ENCODE results near the gene CLEC2L. TPM values are rescaled to one million over a fixed set of nuclear protein-coding genes. Genes with fewer than 3 reads are reported as not detected.

Gene CLEC2L
- total RNA-seq, 5 donors from 2014 or later (not counting 1 experiment from before 2014, with no cell fraction given) = not detected

GRCh38 chr7:139495580-139496125 is 27.8 kb upstream of the CLEC2L start:
- peaks cover 0 to 3% of the 10 kb centered on the region in 2 donors for H3K27me3 Mint-ChIP-seq
- H3K4me1 ChIP-seq (ENCODE audit: control insufficient read depth in 1 of 2, extremely low read depth in 1 of 2, insufficient read depth in 2 of 2, low read length in 2 of 2) = peaks cover 0 to 9% of the 10 kb centered on the region in 2 experiments
- H3K4me1 Mint-ChIP-seq = peaks cover 8 to 11% (median 8%) of the 10 kb centered on the region in 3 donors
- no peak for DNase-seq
- no peaks in the 10 kb centered on the region for H3K36me3 ChIP-seq (ENCODE audit: control insufficient read depth in 2 of 2, extremely low read depth in 1 of 2, insufficient read depth in 1 of 2, low read length in 1 of 2)
- peaks cover 5 to 18% (median 8%) of the 10 kb centered on the region in 3 donors for H3K9me3 Mint-ChIP-seq
- H3K4me3 Mint-ChIP-seq = no peak overlapping the region
- WGBS (ENCODE audit: insufficient coverage) = 95% methylated on average over 4 of the region's 8 CpGs
- POLR2A ChIA-PET = no interaction called here
- H3K36me3 Mint-ChIP-seq = no peaks in the 10 kb centered on the region
- no peak overlapping the region for H3K27ac ChIP-seq (ENCODE audit: low read length)
- CTCF ChIA-PET = interaction anchor here in 1 of 2 donors (0.5 kb wide), 1 partner anchor 92 kb away, joined by 4 read pairs; no protein-coding TSS in a partner anchor
- no peak overlapping the region for H3K4me3 ChIP-seq (ENCODE audit: control insufficient read depth in 1 of 2, extremely low read depth in 1 of 2, low read length in 1 of 2)
- no peak for ATAC-seq (replicated peaks in 1 of 4)
- peaks cover 0 to 16% of the 10 kb centered on the region in 2 experiments for H3K27me3 ChIP-seq (replicated peaks in 1 of 2; ENCODE audit: control insufficient read depth in 2 of 2, extremely low read depth in 1 of 2, insufficient read depth in 2 of 2, low read length in 1 of 2)
- no peaks in the 10 kb centered on the region for H3K9me3 ChIP-seq
- no peak overlapping the region for H3K27ac Mint-ChIP-seq

- Histone ChIP-seq H3K27me3 (replicated peaks in 1 of 2; ENCODE audit: control insufficient read depth in 2 of 2, extremely low read depth in 1 of 2, insufficient read depth in 2 of 2, low read length in 1 of 2) (peaks cover 0 to 17% of the 10 kb centered on the region in 2 experiments), H3K4me3 (ENCODE audit: control insufficient read depth in 1 of 2, extremely low read depth in 1 of 2, low read length in 1 of 2) (no peak overlapping the region), H3K27ac (ENCODE audit: low read length) (no peak overlapping the region), H3K9me3 (no peaks in the 10 kb centered on the region), H3K36me3 (ENCODE audit: control insufficient read depth in 2 of 2, extremely low read depth in 1 of 2, insufficient read depth in 1 of 2, low read length in 1 of 2) (no peaks in the 10 kb centered on the region), H3K4me1 (ENCODE audit: control insufficient read depth in 1 of 2, extremely low read depth in 1 of 2, insufficient read depth in 2 of 2, low read length in 2 of 2) (peaks cover 0 to 9% of the 10 kb centered on the region in 2 experiments)
- Mint-ChIP-seq H3K9me3 (peaks cover 0 to 12% (median 8%) of the 10 kb centered on the region in 3 donors), H3K36me3 (no peaks in the 10 kb centered on the region), H3K27me3 (peaks cover 0 to 3% of the 10 kb centered on the region in 2 donors), H3K27ac (no peak overlapping the region), H3K4me1 (peaks cover 8 to 11% (median 8%) of the 10 kb centered on the region in 3 donors), H3K4me3 (no peak overlapping the region)
- ChIA-PET CTCF (no interaction called here), POLR2A (no interaction called here)
- DNase-seq (no peak), ATAC-seq (replicated peaks in 1 of 4) (no peak)
- 97% methylated on average over 5 of the region's 10 CpGs for WGBS (ENCODE audit: insufficient coverage)
These were observed 27.0 kb upstream of the CLEC2L start for GRCh38 chr7:139496528-139496927.

DNA sequence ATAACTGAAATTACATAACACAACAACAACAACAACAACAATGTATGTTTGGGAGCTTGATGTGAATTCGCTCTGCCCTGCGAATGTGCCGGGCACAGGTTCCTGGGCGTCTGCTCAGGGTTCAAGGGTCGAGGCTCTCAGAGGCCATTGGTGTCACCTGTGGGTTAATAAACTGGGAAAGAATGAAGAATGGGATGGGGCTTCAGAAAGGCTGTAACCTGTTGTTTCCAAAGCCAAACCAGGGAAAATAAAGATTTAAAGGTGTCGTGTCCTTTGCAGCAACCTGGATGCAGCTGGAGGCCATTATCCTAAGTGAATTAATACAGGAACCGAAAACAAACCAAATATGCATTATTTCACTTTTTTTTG is 22.7 kb upstream of the CLEC2L start:
- Mint-ChIP-seq H3K4me3 (peak overlapping the region in 2 of 3 donors; percentile 78 to 90), H3K4me1 (peaks cover 4 to 8% (median 8%) of the 10 kb centered on the region in 3 donors), H3K27ac (no peak overlapping the region), H3K9me3 (no peaks in the 10 kb centered on the region), H3K27me3 (peaks cover 0 to 3% of the 10 kb centered on the region in 2 donors), H3K36me3 (no peaks in the 10 kb centered on the region)
- no peak overlapping the region for H3K4me3 ChIP-seq (ENCODE audit: control insufficient read depth in 1 of 2, extremely low read depth in 1 of 2, low read length in 1 of 2)
- ATAC-seq (replicated peaks in 1 of 4) (no peak), DNase-seq (no peak)
- no peaks in the 10 kb centered on the region for H3K36me3 ChIP-seq (ENCODE audit: control insufficient read depth in 2 of 2, extremely low read depth in 1 of 2, insufficient read depth in 1 of 2, low read length in 1 of 2)
- H3K27me3 ChIP-seq (replicated peaks in 1 of 2; ENCODE audit: control insufficient read depth in 2 of 2, extremely low read depth in 1 of 2, insufficient read depth in 2 of 2, low read length in 1 of 2) = peaks cover 0 to 14% of the 10 kb centered on the region in 2 experiments
- ChIA-PET POLR2A (no interaction called here), CTCF (interaction anchor here (0.5 to 1.7 kb wide), 5 partner anchors 11 to 146 kb away, joined by 3 to 5 read pairs (median 3); no protein-coding TSS in a partner anchor)
- H3K4me1 ChIP-seq (ENCODE audit: control insufficient read depth in 1 of 2, extremely low read depth in 1 of 2, insufficient read depth in 2 of 2, low read length in 2 of 2) = peaks cover 0 to 9% of the 10 kb centered on the region in 2 experiments
- H3K9me3 ChIP-seq = no peaks in the 10 kb centered on the region
- 100% methylated on average over 5 of the region's 7 CpGs for WGBS (ENCODE audit: insufficient coverage)
- H3K27ac ChIP-seq (ENCODE audit: low read length) = no peak overlapping the region

- 85% methylated on average over 20 of the region's 22 CpGs for WGBS (ENCODE audit: insufficient coverage)
- DNase-seq = no peak
- ChIA-PET POLR2A (no interaction called here), CTCF (interaction anchor here in 1 of 2 donors (0.6 kb wide), 1 partner anchor 145 kb away, joined by 3 read pairs; no protein-coding TSS in a partner anchor)
- H3K36me3 Mint-ChIP-seq = no peaks in the 10 kb centered on the region
- no peak overlapping the region for H3K4me3 Mint-ChIP-seq
- Histone ChIP-seq H3K27ac (ENCODE audit: low read length) (no peak overlapping the region), H3K27me3 (replicated peaks in 1 of 2; ENCODE audit: control insufficient read depth in 2 of 2, extremely low read depth in 1 of 2, insufficient read depth in 2 of 2, low read length in 1 of 2) (peaks cover 0 to 11% of the 10 kb centered on the region in 2 experiments), H3K4me3 (ENCODE audit: control insufficient read depth in 1 of 2, extremely low read depth in 1 of 2, low read length in 1 of 2) (no peak overlapping the region), H3K4me1 (ENCODE audit: control insufficient read depth in 1 of 2, extremely low read depth in 1 of 2, insufficient read depth in 2 of 2, low read length in 2 of 2) (peaks cover 0 to 9% of the 10 kb centered on the region in 2 experiments), H3K36me3 (ENCODE audit: control insufficient read depth in 2 of 2, extremely low read depth in 1 of 2, insufficient read depth in 1 of 2, low read length in 1 of 2) (no peaks in the 10 kb centered on the region), H3K9me3 (no peaks in the 10 kb centered on the region)
- no peak for ATAC-seq (replicated peaks in 1 of 4)
- no peak overlapping the region for H3K27ac Mint-ChIP-seq
- H3K9me3 Mint-ChIP-seq = no peaks in the 10 kb centered on the region
- peaks cover 0 to 3% of the 10 kb centered on the region in 2 donors for H3K27me3 Mint-ChIP-seq
- peaks cover 4 to 8% (median 8%) of the 10 kb centered on the region in 3 donors for H3K4me1 Mint-ChIP-seq
These were observed 21.3 kb upstream of the CLEC2L start for GRCh38 chr7:139502226-139502625.

DNA sequence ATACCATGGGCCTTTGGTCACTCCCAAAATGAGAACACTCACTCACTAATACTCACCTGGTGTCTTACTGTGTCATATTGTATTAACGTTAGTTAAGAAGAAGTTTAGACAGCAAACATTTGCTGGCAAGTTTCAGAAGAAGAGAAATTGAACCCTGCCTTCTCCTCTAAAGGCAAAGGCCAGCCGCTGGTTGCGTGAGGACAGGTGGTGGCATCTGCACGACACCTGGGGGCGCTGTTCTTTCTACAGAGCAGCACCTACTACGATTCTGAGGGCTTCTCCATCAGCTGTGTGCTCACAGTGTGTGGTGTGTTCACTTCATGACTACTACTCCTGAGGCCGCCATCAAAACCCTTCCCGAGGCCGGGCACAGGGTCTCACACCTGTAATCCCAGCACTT is 17.9 kb upstream of the CLEC2L start:
- WGBS (ENCODE audit: insufficient coverage) = 79% methylated on average over 5 of the region's 9 CpGs

DNA sequence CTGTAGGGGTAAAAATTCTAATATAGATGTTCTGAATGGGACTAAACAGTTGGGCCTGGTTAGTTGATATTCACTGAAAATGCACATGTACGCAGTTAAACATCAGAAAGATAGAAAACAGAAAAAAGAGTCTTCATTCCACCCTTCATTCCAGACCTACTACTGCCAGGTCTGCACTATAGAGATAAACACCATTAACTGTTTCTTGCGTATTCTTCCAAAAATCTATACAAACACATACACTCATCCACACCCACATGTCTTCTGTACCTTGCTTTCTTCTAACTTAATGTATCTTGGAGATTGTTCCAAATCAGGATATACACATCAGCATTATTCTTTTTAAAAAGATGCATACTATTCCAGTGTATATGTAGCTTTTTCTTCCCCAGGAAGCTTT is 13.9 kb upstream of the CLEC2L start:
- no peak overlapping the region for H3K27ac Mint-ChIP-seq
- DNase-seq (no peak), ATAC-seq (replicated peaks in 1 of 4) (no peak)
- Histone ChIP-seq H3K4me1 (ENCODE audit: control insufficient read depth in 1 of 2, extremely low read depth in 1 of 2, insufficient read depth in 2 of 2, low read length in 2 of 2) (no peaks in the 10 kb centered on the region), H3K27me3 (replicated peaks in 1 of 2; ENCODE audit: control insufficient read depth in 2 of 2, extremely low read depth in 1 of 2, insufficient read depth in 2 of 2, low read length in 1 of 2) (peaks cover 0 to 2% of the 10 kb centered on the region in 2 experiments), H3K4me3 (ENCODE audit: control insufficient read depth in 1 of 2, extremely low read depth in 1 of 2, low read length in 1 of 2) (no peak overlapping the region), H3K36me3 (ENCODE audit: control insufficient read depth in 2 of 2, extremely low read depth in 1 of 2, insufficient read depth in 1 of 2, low read length in 1 of 2) (no peaks in the 10 kb centered on the region), H3K27ac (ENCODE audit: low read length) (no peak overlapping the region), H3K9me3 (no peaks in the 10 kb centered on the region)
- WGBS (ENCODE audit: insufficient coverage) = 83% methylated on average over 1 of the region's 2 CpGs
- H3K9me3 Mint-ChIP-seq = no peaks in the 10 kb centered on the region
- H3K36me3 Mint-ChIP-seq = no peaks in the 10 kb centered on the region
- H3K4me3 Mint-ChIP-seq = no peak overlapping the region
- POLR2A ChIA-PET = no interaction called here
- H3K27me3 Mint-ChIP-seq = no peaks in the 10 kb centered on the region
- CTCF ChIA-PET = interaction anchor here in 1 of 2 donors (0.5 kb wide), 1 partner anchor 972 kb away, joined by 5 read pairs; no protein-coding TSS in a partner anchor
- no peaks in the 10 kb centered on the region for H3K4me1 Mint-ChIP-seq

More for the DNA sequence above, 17.9 kb upstream of the CLEC2L start:
- no peaks in the 10 kb centered on the region for H3K9me3 ChIP-seq
- no peaks in the 10 kb centered on the region for H3K36me3 ChIP-seq (ENCODE audit: control insufficient read depth in 2 of 2, extremely low read depth in 1 of 2, insufficient read depth in 1 of 2, low read length in 1 of 2)
- ATAC-seq (replicated peaks in 1 of 4) (no peak), DNase-seq (peak in 1 of 35 experiments; percentile 9)
- no peak overlapping the region for H3K27ac ChIP-seq (ENCODE audit: low read length)
- no peak overlapping the region for H3K27ac Mint-ChIP-seq
- no peaks in the 10 kb centered on the region for H3K36me3 Mint-ChIP-seq
- H3K4me1 ChIP-seq (ENCODE audit: control insufficient read depth in 1 of 2, extremely low read depth in 1 of 2, insufficient read depth in 2 of 2, low read length in 2 of 2) = peaks cover 0 to under 1% of the 10 kb centered on the region in 2 experiments
- ChIA-PET CTCF (no interaction called here), POLR2A (no interaction called here)
- H3K4me1 Mint-ChIP-seq = no peaks in the 10 kb centered on the region
- no peak overlapping the region for H3K4me3 Mint-ChIP-seq
- no peak overlapping the region for H3K4me3 ChIP-seq (ENCODE audit: control insufficient read depth in 1 of 2, extremely low read depth in 1 of 2, low read length in 1 of 2)
- no peaks in the 10 kb centered on the region for H3K9me3 Mint-ChIP-seq
- H3K27me3 Mint-ChIP-seq = no peaks in the 10 kb centered on the region
- H3K27me3 ChIP-seq (replicated peaks in 1 of 2; ENCODE audit: control insufficient read depth in 2 of 2, extremely low read depth in 1 of 2, insufficient read depth in 2 of 2, low read length in 1 of 2) = peaks cover 0 to 2% of the 10 kb centered on the region in 2 experiments

All from T-cell (primary cell).